Lower lobe of right lung (tissue), 2 donors: Measurements from ENCODE around the gene ZNF384. TPM values are rescaled to one million over a fixed set of nuclear protein-coding genes. Genes with fewer than 3 reads are reported as not detected.

Experiments
- ATAC-seq, 2 donors: fragments of 200-7000 bp; cut with Tn5 transposase; one replicate each; pipeline ENCODE4 v1.9.1; 2020 to 2022; ENCODE audit warnings: mild to moderate bottlenecking in 2 of 2, moderate library complexity in 2 of 2
- DNase-seq: peaks from one replicate; pipeline ENCODE4 v3.0.0-alpha.2; 2020
- H3K27ac ChIP-seq: fragments of 200-600 bp; one replicate; pipeline ENCODE4 v1.8.0; 2022
- H3K27me3 ChIP-seq: fragments of 200-600 bp; one replicate; pipeline ENCODE4 v1.8.0; 2022; ENCODE audit warnings: low read depth
- H3K36me3 ChIP-seq: fragments of 200-600 bp; one replicate; pipeline ENCODE4 v1.8.0; 2022; ENCODE audit warnings: mild to moderate bottlenecking
- H3K4me1 ChIP-seq: fragments of 200-600 bp; one replicate; pipeline ENCODE4 v1.8.0; 2022
- H3K4me3 ChIP-seq: fragments of 200-600 bp; one replicate; pipeline ENCODE4 v1.8.0; 2022; ENCODE audit warnings: mild to moderate bottlenecking
- H3K9me3 ChIP-seq: fragments of 200-600 bp; one replicate; pipeline ENCODE4 v1.8.0; 2022
- CTCF ChIP-seq: fragments of 200-600 bp; IDR thresholded peaks from one replicate; pipeline ENCODE4 v1.8.0; 2022; ENCODE audit warnings: antibody characterized with exemption, mild to moderate bottlenecking
- intact Hi-C: fragments of 100-400 bp; cut with DNase I; formaldehyde crosslinking; loops from one replicate; pipeline ENCODE4 v1.11.0; 2022
- total RNA-seq: library from RNA; stranded (reverse); fragmentation: NEBNext Ultra II Directional; extraction: Animal tissue kit (Norgen Biotek cat#: 25700); gene quantifications from one replicate; pipeline ENCODE4 v1.2.1, GENCODE V29; 2021
- donor health status: DM: no; HTN: yes; CAD: no; lungs with severe emphysema.

The ZNF384 gene
- total RNA-seq, 1 donor from 2014 or later: 48.7 TPM

DNA sequence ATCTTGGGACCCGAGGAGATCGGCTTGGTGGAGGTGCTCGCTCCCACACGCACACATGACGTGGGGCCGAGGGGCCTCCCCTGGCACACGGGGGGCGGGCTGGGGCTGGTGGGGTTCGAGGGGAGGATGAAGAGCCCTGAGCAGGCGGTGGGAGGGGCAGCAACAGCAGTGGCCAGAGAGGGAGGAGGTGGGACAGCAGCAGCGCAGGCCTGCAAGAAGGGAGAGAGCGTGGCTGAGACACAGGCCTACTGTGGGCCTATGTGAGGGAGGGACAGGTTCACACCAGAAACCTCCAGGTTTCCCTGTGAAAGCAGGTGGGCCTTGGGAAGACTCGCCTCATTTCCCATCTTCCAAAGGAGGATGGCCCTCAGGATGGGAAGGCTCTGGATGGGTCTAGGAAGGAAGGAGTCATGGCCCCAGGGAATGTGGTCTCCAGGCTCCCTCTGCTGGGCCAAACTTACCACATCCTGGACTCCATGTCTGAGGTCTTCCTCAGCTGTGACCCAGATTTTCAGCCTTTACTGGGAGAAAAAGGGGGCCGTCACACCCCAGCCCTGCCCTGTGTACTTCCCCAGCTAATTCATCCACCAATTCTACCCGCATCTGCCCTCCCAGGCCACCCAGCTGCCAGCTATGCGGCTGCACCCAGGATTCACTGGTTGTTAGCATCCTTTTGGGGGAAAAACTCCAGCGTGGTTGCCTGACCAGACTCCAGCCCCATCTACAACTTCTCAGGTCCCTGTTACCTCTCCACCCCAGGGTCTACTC lies 8.6 kb upstream of the ZNF384 start:
- Histone ChIP-seq H3K4me1 (peaks cover 11% of the 10 kb centered on the region), H3K36me3 (no peaks in the 10 kb centered on the region), H3K27me3 (peaks cover 54% of the 10 kb centered on the region), H3K9me3 (no peaks in the 10 kb centered on the region), H3K27ac (no peak overlapping the region), H3K4me3 (no peak overlapping the region)
- ATAC-seq: no peak
- no peak for DNase-seq
- intact Hi-C loops: no loop called here
- TF ChIP-seq CTCF: peak; percentile 25

- TF ChIP-seq CTCF: no peak
- Histone ChIP-seq H3K27ac (no peak overlapping the region), H3K27me3 (peaks cover 46% of the 10 kb centered on the region), H3K4me3 (no peak overlapping the region), H3K9me3 (no peaks in the 10 kb centered on the region), H3K36me3 (no peaks in the 10 kb centered on the region), H3K4me1 (peaks cover 12% of the 10 kb centered on the region)
- intact Hi-C loops: no loop called here
- DNase-seq (no peak), ATAC-seq (no peak)
Observed at GRCh38 chr12:6696690-6697583, 7.8 kb upstream of the ZNF384 start.

DNA sequence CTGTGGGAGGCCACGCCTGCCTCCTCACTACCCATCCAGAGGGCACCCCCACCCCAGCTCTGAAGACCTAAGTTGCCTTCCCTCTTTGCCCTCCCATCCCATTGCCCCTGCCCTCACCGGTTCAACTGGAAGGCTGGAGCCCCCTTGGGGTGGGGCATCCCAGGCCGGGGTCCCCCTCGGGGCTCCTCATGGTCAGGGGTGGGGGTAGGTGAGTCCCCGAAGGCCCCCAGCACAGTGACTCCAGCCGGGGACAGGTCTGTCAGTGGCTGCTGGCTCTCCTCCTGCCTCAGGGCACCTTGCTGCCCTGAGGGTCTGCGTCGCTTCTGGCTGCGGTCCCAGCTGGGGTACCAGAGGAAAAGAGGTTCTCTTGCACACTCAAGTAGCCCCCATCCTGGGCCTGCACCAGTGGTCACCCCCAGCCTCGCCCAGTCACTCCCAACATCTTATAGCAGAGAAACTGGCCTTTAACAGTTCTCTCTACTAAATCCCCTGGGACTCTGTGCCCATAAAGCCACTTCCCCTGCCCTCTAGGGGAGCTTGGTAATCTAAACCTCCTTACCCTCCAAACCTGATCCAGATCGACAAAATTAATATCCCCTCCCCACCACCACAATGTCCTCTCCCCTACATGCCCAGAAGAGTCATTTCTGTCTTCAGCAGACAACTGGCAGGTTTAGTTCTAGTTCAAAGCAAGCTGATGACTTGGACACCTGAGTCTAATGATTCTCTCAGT lies 6.3 kb upstream of the ZNF384 start:
- no peaks in the 10 kb centered on the region for H3K36me3 ChIP-seq
- intact Hi-C loops: no loop called here
- peaks cover 32% of the 10 kb centered on the region for H3K27me3 ChIP-seq
- H3K27ac ChIP-seq: no peak overlapping the region
- ATAC-seq: peak in 1 of 2 donors; percentile 3
- TF ChIP-seq CTCF: no peak
- H3K4me3 ChIP-seq: no peak overlapping the region
- no peak for DNase-seq
- H3K9me3 ChIP-seq: no peaks in the 10 kb centered on the region
- H3K4me1 ChIP-seq: peaks cover 18% of the 10 kb centered on the region

GRCh38 chr12:6694701-6695100 lies 5.5 kb upstream of the ZNF384 start:
- DNase-seq (no peak), ATAC-seq (no peak)
- Histone ChIP-seq H3K27ac (no peak overlapping the region), H3K4me3 (no peak overlapping the region), H3K27me3 (peaks cover 24% of the 10 kb centered on the region), H3K4me1 (peaks cover 18% of the 10 kb centered on the region), H3K9me3 (no peaks in the 10 kb centered on the region), H3K36me3 (no peaks in the 10 kb centered on the region)
- intact Hi-C loops: no loop called here
- TF ChIP-seq CTCF: no peak

DNA sequence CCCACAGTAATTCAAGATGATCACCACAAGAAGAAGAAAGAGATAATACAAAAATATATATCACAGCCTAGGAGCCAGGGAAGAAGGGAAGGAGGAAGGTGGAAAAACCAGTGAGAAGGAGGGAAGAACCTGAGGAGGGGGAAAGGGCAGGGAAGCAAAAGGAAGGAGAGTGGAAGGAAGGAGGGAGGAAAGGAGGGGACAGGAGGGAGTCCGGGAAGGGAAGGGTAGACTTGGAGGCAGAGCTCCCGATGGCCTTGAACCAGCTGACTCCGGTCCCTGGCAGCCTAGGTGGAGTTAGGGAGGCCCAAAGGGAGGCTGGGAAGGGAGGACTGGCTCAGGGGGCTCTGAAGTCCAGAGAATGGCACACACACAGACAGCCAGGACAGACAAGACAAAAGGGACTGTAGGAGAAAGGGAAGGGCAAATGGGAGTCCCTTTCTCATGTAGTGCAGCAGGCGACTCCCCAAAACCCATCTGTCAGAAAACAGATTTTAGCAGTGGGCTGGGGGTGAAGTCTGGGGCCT lies 4.7 kb upstream of the ZNF384 start:
- Histone ChIP-seq H3K27ac (no peak overlapping the region), H3K27me3 (peaks cover 18% of the 10 kb centered on the region), H3K9me3 (no peaks in the 10 kb centered on the region), H3K36me3 (no peaks in the 10 kb centered on the region), H3K4me3 (no peak overlapping the region), H3K4me1 (peaks cover 18% of the 10 kb centered on the region)
- no peak for TF ChIP-seq CTCF
- intact Hi-C loops: no loop called here
- DNase-seq (no peak), ATAC-seq (no peak)
